ENCODE measurements around the gene SH3RF3.
A peak's percentile ranks its signal among the peaks of the same experiment; 100 is the strongest.

DNA sequence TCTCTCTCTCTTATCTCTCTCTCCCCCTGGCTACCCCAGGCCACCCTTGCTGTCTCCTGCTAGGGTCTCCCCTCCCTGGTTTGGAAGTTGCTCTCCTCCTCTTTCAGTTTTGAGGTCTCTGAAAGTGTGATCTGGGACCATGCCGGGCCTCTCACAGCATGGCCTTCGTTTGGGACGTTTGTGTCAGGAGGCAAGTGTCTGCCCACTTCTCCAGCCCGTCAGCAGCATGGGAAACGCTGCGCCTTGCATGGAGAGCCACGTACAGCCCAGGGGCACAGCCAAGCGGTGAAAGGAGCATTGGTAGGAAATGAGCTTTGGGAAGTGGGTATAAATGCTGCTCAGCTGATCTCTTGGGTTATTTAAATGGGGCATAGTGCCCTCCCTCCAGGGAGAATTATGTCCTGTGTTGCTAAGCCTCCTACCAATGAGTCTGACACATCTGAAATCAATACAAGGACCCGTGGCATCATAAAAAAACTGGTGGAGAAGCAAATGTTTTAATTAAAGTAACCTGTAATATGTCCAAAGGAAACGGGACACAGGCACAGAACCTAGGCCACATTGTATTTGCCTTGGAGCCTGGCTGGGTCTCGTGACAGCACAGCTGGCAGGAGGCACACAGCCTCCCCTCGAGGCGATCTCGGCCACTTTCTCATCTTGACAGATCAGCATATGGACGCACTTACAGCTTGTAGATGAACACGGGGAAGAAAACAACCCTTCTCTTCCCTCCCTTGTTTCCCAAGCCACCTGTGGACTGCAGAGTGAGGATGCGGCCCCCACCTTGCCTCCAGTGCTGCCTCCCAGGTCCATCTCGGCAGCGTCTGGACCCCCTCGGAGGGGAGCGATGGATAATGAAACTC, 72.7 kb downstream of the SH3RF3 start:
- TF ChIP-seq MXI1 (IDR thresholded peaks at IDR 0.05; ENCODE audit: low read depth, low read length) (peak; percentile 56; the same call in 1 of the 2 replicates), TAF1 (IDR thresholded peaks at IDR 0.05; ENCODE audit: borderline replicate concordance, low read depth, low read length) (no peak), YY1 (IDR thresholded peaks at IDR 0.05; ENCODE audit: low read depth) (no peak), RAD21 (IDR thresholded peaks at IDR 0.05; ENCODE audit: low read length) (no peak; the same call in 1 of the 2 replicates), POLR2AphosphoS5 (IDR thresholded peaks at IDR 0.05; ENCODE audit: low read depth, low read length) (no peak)
- TF ChIP-seq, protein P1, sequence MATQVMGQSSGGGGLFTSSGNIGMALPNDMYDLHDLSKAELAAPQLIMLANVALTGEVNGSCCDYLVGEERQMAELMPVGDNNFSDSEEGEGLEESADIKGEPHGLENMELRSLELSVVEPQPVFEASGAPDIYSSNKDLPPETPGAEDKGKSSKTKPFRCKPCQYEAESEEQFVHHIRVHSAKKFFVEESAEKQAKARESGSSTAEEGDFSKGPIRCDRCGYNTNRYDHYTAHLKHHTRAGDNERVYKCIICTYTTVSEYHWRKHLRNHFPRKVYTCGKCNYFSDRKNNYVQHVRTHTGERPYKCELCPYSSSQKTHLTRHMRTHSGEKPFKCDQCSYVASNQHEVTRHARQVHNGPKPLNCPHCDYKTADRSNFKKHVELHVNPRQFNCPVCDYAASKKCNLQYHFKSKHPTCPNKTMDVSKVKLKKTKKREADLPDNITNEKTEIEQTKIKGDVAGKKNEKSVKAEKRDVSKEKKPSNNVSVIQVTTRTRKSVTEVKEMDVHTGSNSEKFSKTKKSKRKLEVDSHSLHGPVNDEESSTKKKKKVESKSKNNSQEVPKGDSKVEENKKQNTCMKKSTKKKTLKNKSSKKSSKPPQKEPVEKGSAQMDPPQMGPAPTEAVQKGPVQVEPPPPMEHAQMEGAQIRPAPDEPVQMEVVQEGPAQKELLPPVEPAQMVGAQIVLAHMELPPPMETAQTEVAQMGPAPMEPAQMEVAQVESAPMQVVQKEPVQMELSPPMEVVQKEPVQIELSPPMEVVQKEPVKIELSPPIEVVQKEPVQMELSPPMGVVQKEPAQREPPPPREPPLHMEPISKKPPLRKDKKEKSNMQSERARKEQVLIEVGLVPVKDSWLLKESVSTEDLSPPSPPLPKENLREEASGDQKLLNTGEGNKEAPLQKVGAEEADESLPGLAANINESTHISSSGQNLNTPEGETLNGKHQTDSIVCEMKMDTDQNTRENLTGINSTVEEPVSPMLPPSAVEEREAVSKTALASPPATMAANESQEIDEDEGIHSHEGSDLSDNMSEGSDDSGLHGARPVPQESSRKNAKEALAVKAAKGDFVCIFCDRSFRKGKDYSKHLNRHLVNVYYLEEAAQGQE (IDR thresholded peaks at IDR 0.05; ENCODE audit: low read depth, low read length) = no peak
- TF ChIP-seq, protein P2, sequence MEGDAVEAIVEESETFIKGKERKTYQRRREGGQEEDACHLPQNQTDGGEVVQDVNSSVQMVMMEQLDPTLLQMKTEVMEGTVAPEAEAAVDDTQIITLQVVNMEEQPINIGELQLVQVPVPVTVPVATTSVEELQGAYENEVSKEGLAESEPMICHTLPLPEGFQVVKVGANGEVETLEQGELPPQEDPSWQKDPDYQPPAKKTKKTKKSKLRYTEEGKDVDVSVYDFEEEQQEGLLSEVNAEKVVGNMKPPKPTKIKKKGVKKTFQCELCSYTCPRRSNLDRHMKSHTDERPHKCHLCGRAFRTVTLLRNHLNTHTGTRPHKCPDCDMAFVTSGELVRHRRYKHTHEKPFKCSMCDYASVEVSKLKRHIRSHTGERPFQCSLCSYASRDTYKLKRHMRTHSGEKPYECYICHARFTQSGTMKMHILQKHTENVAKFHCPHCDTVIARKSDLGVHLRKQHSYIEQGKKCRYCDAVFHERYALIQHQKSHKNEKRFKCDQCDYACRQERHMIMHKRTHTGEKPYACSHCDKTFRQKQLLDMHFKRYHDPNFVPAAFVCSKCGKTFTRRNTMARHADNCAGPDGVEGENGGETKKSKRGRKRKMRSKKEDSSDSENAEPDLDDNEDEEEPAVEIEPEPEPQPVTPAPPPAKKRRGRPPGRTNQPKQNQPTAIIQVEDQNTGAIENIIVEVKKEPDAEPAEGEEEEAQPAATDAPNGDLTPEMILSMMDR (IDR thresholded peaks at IDR 0.05) = no peak
- TF ChIP-seq, protein P3, sequence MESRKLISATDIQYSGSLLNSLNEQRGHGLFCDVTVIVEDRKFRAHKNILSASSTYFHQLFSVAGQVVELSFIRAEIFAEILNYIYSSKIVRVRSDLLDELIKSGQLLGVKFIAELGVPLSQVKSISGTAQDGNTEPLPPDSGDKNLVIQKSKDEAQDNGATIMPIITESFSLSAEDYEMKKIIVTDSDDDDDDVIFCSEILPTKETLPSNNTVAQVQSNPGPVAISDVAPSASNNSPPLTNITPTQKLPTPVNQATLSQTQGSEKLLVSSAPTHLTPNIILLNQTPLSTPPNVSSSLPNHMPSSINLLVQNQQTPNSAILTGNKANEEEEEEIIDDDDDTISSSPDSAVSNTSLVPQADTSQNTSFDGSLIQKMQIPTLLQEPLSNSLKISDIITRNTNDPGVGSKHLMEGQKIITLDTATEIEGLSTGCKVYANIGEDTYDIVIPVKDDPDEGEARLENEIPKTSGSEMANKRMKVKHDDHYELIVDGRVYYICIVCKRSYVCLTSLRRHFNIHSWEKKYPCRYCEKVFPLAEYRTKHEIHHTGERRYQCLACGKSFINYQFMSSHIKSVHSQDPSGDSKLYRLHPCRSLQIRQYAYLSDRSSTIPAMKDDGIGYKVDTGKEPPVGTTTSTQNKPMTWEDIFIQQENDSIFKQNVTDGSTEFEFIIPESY (IDR thresholded peaks at IDR 0.05; ENCODE audit: borderline replicate concordance, low read depth) = no peak

Measured in SK-N-SH (cell line).